GM21360 (cell line): ENCODE results near the gene CDC45.

Experiments used
- ATAC-seq: cut with Tn5 transposase; IDR thresholded peaks from one replicate; pipeline ENCODE4 v1.9.1; 2021; ENCODE audit warnings: mild to moderate bottlenecking, moderate library complexity; ENCODE audit not compliant: unreplicated experiment

CDC45 gene

DNA sequence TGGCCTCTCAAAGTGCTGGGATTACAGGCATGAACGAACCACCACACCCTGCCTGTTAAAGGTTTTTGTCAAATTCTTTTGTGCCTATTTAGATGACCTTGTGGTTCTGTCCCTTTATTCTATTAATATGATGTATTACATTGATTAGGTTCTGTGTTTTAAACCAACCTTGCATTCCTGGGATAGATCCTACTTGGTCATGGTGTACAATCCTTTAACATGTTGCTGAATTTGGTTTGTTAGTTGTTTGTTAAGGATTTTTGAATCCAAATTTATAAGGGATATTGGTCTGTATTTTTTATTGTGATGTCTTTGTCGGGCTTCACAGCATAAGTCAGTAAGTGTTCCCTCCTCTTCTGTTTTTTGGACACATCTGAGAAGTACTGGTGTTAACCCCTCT lies 73.5 kb downstream of the CDC45 start:
- ATAC-seq = no peak

DNA sequence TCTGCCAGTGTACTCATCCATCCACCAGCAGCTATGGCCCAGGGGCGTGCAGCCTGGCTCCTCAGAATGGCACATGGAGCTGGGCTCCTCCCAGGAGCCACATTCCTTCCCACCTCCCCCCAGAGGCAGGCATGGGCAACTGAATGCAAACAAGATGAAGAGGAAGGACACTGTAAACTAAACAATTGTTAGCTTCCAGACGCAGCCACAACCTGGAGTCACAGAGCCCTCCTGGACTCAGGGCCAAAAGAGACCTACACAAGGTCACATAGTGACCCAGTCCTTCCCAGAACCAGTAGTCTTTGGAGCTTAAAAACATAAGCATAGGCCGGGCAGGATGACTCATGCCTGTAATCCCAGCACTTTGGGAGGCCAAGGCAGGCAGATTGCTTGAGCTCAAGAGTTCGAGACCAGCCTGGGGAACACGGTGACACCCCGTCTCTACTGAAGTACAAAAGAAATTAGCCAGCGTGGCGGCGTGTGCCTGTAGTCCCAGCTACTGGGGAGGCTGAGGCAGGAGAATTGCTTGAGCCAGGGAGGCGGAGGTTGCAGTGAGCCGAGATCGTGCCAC lies 75.2 kb downstream of the CDC45 start:
- no peak for ATAC-seq

- no peak for ATAC-seq
Measured at GRCh38 chr22:19555651-19556050, 75.9 kb downstream of the CDC45 start.

GRCh38 chr22:19556963-19557545 lies 77.3 kb downstream of the CDC45 start:
- no peak for ATAC-seq

GRCh38 chr22:19559324-19559811 lies 79.6 kb downstream of the CDC45 start:
- ATAC-seq = no peak

DNA sequence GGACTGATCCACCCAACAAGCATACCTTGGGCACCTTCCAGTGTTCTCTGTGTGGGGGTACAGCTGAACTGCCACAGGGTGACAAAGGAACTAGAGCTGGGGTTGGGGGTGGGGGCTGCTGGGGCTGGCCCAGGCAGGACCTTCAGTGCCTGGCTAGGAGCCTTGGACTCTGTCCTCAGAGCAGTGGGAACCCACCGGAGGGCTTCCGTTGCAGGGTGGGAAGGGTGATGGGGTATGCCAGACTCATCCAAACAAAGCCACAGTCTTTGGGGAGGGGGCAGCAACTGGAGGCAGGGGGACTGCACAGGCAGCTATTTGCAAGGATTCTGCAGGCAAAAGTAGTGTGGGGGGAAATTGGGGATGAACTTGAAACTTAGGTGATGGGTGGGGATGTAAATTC lies 80.2 kb downstream of the CDC45 start:
- no peak for ATAC-seq

- ATAC-seq = no peak
Measured at GRCh38 chr22:19565382-19566278, 85.9 kb downstream of the CDC45 start.

DNA sequence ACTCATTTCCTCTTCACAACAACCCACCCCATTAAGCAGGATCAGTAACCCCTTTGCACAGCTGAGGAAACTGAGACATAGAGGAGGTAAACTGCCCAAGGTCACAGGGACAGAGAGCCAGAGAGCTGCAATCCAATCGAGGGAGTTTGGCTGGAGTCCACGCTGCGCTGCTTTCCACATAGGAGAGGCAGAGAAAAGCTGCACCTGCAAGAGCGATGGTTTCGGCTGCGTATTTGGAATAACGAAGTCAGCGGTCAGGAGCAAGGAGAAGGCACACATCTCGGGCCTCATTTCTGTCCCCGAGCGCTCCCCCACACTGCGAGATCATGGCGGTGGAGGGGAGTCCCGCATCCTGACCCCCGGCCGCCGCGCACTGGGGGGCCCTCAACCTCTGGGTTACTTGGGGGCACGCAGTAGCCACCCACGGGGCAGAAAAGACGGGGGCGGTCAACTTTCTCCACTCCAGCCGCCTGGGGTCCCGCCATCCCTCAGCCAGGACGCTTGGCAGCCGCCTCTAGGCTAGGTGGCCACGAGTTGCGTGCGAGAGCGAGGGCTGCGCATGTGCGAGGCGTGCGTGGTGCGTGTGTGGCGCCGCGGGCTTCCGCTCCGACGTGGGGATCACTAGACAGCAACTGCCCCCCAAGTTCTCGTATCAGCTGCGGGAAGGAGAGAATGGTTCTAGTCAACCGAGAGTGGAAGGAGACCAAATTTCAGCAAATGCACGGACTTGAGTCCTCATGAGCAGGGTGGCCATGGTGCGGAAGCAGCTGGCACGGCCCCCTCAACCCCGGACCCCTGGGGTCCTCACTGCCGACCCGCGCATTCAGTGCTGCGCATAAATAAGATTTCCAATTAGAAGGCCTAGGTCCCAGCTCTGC lies 86.8 kb downstream of the CDC45 start:
- ATAC-seq = no peak

- no peak for ATAC-seq
Measured at GRCh38 chr22:19567157-19568009, 87.7 kb downstream of the CDC45 start.

GRCh38 chr22:19568337-19569275 lies 88.9 kb downstream of the CDC45 start:
- no peak for ATAC-seq

DNA sequence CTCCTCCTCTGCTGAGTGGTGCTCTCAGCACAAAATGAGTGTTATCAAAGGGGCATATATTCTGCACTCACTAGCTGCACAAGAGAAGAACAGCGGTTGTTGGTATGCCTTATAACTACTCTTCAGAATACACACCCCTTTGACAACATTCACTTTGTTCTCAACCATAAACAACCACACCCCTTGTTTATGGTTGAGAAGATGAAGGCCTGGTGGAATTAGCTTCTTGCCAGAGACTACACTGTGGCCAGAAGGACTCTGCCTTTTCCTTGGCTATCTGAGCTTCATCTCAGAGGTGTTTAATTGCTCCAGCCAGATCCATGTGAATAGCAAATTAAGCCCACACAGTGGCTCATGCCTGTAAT lies 89.5 kb downstream of the CDC45 start:
- ATAC-seq = no peak

DNA sequence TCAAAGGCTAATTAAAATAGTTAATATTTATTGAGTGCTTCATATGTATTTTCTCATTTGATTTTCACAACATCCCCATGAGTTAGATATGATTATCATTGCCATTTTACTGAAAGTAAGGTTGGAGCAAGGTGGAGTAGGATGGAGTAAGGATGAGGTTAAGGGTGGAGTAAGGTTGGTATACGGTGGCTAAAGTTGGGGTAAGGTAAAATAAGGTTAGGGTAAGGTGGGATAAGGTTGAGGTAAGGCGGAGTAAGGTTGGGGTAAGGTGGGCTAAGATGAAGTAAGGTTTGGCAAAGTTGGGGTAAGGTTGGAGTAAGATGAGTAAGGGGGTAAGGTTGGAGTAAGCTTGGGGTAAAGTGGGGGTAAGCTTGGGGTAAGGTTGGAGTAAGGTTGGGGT lies 90.3 kb downstream of the CDC45 start:
- no peak for ATAC-seq
